ENCODE measurements around the gene NAA20.

DNA sequence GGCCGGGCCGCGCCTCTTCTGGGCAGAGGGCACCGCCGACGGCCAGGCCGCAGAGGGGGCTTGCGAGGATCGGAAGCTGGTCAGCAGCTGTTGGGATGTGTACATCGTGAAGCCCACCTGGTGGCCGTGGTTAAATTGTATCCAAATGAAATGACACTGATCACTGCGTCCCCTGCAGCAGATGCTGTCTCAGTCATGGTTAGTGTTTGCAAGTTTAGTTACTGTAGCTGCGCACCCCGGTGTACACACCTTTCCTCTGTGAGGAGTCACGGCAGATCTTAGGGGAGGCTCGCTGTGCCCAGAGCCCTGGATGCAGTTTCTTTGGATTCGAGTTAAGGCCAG is 653 bp downstream of the NAA20 start:
- TF ChIP-seq EP300 (IDR thresholded peaks at IDR 0.05): no peak
- TF ChIP-seq, protein P1, sequence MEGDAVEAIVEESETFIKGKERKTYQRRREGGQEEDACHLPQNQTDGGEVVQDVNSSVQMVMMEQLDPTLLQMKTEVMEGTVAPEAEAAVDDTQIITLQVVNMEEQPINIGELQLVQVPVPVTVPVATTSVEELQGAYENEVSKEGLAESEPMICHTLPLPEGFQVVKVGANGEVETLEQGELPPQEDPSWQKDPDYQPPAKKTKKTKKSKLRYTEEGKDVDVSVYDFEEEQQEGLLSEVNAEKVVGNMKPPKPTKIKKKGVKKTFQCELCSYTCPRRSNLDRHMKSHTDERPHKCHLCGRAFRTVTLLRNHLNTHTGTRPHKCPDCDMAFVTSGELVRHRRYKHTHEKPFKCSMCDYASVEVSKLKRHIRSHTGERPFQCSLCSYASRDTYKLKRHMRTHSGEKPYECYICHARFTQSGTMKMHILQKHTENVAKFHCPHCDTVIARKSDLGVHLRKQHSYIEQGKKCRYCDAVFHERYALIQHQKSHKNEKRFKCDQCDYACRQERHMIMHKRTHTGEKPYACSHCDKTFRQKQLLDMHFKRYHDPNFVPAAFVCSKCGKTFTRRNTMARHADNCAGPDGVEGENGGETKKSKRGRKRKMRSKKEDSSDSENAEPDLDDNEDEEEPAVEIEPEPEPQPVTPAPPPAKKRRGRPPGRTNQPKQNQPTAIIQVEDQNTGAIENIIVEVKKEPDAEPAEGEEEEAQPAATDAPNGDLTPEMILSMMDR (IDR thresholded peaks at IDR 0.05): no peak

All from tibial nerve (tissue), 4 donors.